SU-DHL-6 (cell line): Measurements from ENCODE around the gene FAM43A.
A peak's percentile ranks its signal among the peaks of the same experiment; 100 is the strongest.

Experiments used
- H2AFZ ChIP-seq: fragments of 200-600 bp; sonication (generic); 2 replicates; pipeline ENCODE4 v1.6.1; 2014; ENCODE audit warnings: low read depth, mild to moderate bottlenecking, moderate library complexity, mixed read lengths, antibody characterized with exemption, low read length; ENCODE audit not compliant: severe bottlenecking
- H3F3A ChIP-seq: fragments of 200-600 bp; shearing (Covaris generic); 2 replicates; pipeline ENCODE4 v1.6.0; 2016; ENCODE audit warnings: antibody characterized with exemption, mild to moderate bottlenecking; ENCODE audit not compliant: insufficient read depth
- H3K27ac ChIP-seq: fragments of 200-600 bp; sonication (generic); 2 replicates; pipeline ENCODE4 v1.5.1; 2016; ENCODE audit warnings: low read depth, mild to moderate bottlenecking, low read length, moderate library complexity, mixed read lengths
- H3K27me3 ChIP-seq: fragments of 200-600 bp; sonication (generic), shearing (Covaris generic); 2 replicates; pipeline ENCODE4 v1.6.0; 2014; ENCODE audit warnings: mild to moderate bottlenecking, low read length
- H3K36me3 ChIP-seq: fragments of 200-600 bp; sonication (generic); 2 replicates; pipeline ENCODE4 v1.6.1; 2014; ENCODE audit warnings: mild to moderate bottlenecking, low read length, mixed read lengths
- H3K4me2 ChIP-seq: fragments of 300-600, 200-600 bp; shearing (Covaris generic), sonication (generic); 2 replicates; pipeline ENCODE4 v1.6.0; 2014; ENCODE audit warnings: low read length, low read depth, mild to moderate bottlenecking; ENCODE audit not compliant: poor library complexity, severe bottlenecking
- H3K4me3 ChIP-seq: fragments of 200-600 bp; sonication (generic); 2 replicates; pipeline ENCODE4 v1.5.1; 2014; ENCODE audit warnings: antibody characterized with exemption, low read length, mild to moderate bottlenecking, mixed read lengths; ENCODE audit not compliant: insufficient read depth, poor library complexity, severe bottlenecking
- H3K79me2 ChIP-seq: fragments of 200-600 bp; sonication (generic); 2 replicates; pipeline ENCODE4 v1.6.1; 2014; ENCODE audit warnings: mild to moderate bottlenecking, low read length, moderate library complexity; ENCODE audit not compliant: insufficient read depth
- H3K9ac ChIP-seq: fragments of 200-600 bp; sonication (generic); 2 replicates; pipeline ENCODE4 v1.7.0; 2014; ENCODE audit warnings: mild to moderate bottlenecking, low read length
- H3K9me2 ChIP-seq: fragments of 200-600 bp; sonication (generic); replicated peaks from 2 replicates; pipeline ENCODE4 v1.6.1; 2014; ENCODE audit warnings: low read length; ENCODE audit not compliant: insufficient read depth
- H3K9me3 ChIP-seq: fragments of 200-600 bp; sonication (generic); 2 replicates; pipeline ENCODE4 v1.6.1; 2014; ENCODE audit warnings: low read length, mixed read lengths; ENCODE audit not compliant: insufficient read depth
- H4K20me1 ChIP-seq: fragments of 200-600 bp; sonication (generic); 2 replicates; pipeline ENCODE4 v1.6.1; 2014; ENCODE audit warnings: low read depth, mild to moderate bottlenecking, antibody characterized with exemption, low read length, moderate library complexity, mixed read lengths
- EZH2phosphoT487 ChIP-seq: fragments of 200-600 bp; sonication (generic), shearing (Covaris generic); conservative IDR thresholded peaks from 2 replicates; pipeline ENCODE4 v1.6.1; 2018; ENCODE audit warnings: mild to moderate bottlenecking, antibody characterized with exemption, low read length, moderate library complexity, mixed read lengths
- TF ChIP-seq, protein P1 (sequence below): fragments of 200-600 bp; sonication (generic); IDR thresholded peaks from one replicate; pipeline ENCODE4 v1.5.1; 2017; ENCODE audit warnings: antibody characterized with exemption, mild to moderate bottlenecking, low read length, moderate library complexity; ENCODE audit not compliant: insufficient read depth, poor library complexity, severe bottlenecking

The FAM43A gene

DNA sequence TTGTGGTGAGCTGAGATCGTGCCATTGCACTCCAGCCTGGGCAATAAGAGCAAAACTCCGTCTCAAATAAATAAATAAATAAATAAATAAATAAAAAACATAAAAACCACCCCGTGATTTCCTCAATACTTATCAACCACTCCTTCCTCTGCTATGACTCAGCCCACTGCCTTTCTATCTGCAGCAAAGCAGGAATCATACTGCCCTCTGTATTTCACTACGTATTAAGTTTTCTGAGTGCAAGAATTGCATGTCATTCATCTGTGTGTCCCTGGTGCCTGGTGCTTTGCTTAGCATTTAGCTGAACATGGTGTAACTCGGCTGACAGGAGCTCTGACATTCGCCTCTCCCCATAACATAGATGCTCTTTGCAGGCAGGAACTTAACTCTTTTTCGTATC is 20.8 kb upstream of the FAM43A start:
- Histone ChIP-seq H2AFZ (no peak overlapping the region), H3K4me2 (no peak overlapping the region), H3K9ac (no peak overlapping the region), H4K20me1 (no peaks in the 10 kb centered on the region), H3K4me3 (no peak overlapping the region), H3K79me2 (peaks cover 16% of the 10 kb centered on the region), H3K36me3 (peaks cover 20% of the 10 kb centered on the region), H3K27ac (no peak overlapping the region), H3F3A (no peaks in the 10 kb centered on the region), H3K9me2 (no peaks in the 10 kb centered on the region), H3K9me3 (no peaks in the 10 kb centered on the region), H3K27me3 (no peaks in the 10 kb centered on the region)
- TF ChIP-seq, protein P1, sequence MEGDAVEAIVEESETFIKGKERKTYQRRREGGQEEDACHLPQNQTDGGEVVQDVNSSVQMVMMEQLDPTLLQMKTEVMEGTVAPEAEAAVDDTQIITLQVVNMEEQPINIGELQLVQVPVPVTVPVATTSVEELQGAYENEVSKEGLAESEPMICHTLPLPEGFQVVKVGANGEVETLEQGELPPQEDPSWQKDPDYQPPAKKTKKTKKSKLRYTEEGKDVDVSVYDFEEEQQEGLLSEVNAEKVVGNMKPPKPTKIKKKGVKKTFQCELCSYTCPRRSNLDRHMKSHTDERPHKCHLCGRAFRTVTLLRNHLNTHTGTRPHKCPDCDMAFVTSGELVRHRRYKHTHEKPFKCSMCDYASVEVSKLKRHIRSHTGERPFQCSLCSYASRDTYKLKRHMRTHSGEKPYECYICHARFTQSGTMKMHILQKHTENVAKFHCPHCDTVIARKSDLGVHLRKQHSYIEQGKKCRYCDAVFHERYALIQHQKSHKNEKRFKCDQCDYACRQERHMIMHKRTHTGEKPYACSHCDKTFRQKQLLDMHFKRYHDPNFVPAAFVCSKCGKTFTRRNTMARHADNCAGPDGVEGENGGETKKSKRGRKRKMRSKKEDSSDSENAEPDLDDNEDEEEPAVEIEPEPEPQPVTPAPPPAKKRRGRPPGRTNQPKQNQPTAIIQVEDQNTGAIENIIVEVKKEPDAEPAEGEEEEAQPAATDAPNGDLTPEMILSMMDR: no peak
- no peak for TF ChIP-seq EZH2phosphoT487

DNA sequence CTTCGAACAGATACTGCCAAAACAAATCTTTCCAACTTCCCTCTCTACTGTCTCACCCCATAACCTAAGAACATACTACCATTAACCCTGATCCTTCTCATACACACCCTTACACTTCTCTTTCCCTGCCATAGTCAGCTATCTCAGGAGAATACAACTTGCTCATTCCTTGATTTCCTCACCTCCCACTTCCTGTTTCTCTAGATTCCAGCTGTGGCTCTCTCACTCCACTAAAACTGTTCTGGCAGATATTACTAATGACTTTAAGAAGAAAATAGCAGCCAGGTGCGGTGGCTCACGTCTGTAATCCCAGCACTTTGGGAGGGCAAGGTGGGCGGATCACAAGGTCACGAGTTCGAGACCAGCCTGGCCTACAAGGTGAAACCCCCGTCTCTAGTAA is 18.3 kb upstream of the FAM43A start:
- Histone ChIP-seq H3K4me3 (no peak overlapping the region), H3K36me3 (peaks cover 20% of the 10 kb centered on the region), H3F3A (no peaks in the 10 kb centered on the region), H4K20me1 (peaks cover 10% of the 10 kb centered on the region), H3K79me2 (peaks cover 37% of the 10 kb centered on the region), H2AFZ (no peak overlapping the region), H3K9me3 (no peaks in the 10 kb centered on the region), H3K4me2 (no peak overlapping the region), H3K9me2 (no peaks in the 10 kb centered on the region), H3K27ac (no peak overlapping the region), H3K27me3 (no peaks in the 10 kb centered on the region), H3K9ac (no peak overlapping the region)
- TF ChIP-seq, protein P1: no peak
- TF ChIP-seq EZH2phosphoT487: no peak

DNA sequence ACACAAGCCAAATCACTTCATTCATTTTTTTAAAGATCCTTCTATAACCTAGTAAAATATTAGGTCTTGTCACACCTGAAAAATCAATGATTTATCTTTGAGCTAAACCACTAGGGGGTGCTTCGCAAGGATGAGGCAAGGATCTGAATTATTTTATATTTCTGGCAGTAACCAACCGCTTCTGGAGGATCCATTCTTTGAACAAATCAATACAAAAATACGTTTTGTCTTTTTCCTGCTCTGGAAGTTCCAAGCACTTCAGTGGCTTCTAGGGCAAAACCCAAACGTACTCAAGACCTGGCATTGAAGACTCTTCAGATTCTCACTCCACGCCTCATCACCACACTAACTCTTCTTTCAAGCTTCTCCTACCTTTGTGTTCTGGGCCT is 14.2 kb upstream of the FAM43A start:
- peak overlapping the region; percentile 100 for H3K4me2 ChIP-seq
- H3K27ac ChIP-seq: peak overlapping the region; percentile 68; the same call in 1 of the 2 replicates
- no peaks in the 10 kb centered on the region for H3K9me2 ChIP-seq
- no peaks in the 10 kb centered on the region; the same call in 1 of the 2 replicates for H3K36me3 ChIP-seq
- no peaks in the 10 kb centered on the region for H3K27me3 ChIP-seq
- H3K4me3 ChIP-seq: peak overlapping the region; percentile 100
- peaks cover 10% of the 10 kb centered on the region for H4K20me1 ChIP-seq
- peak overlapping the region; percentile 79 for H3K9ac ChIP-seq
- H2AFZ ChIP-seq: peak overlapping the region; percentile 92
- TF ChIP-seq EZH2phosphoT487: no peak
- TF ChIP-seq, protein P1: peak; percentile 79
- H3K79me2 ChIP-seq: peaks cover 37% of the 10 kb centered on the region
- H3K9me3 ChIP-seq: no peaks in the 10 kb centered on the region
- no peaks in the 10 kb centered on the region for H3F3A ChIP-seq
